ENCODE results near the gene TLR5.

The TLR5 gene

DNA sequence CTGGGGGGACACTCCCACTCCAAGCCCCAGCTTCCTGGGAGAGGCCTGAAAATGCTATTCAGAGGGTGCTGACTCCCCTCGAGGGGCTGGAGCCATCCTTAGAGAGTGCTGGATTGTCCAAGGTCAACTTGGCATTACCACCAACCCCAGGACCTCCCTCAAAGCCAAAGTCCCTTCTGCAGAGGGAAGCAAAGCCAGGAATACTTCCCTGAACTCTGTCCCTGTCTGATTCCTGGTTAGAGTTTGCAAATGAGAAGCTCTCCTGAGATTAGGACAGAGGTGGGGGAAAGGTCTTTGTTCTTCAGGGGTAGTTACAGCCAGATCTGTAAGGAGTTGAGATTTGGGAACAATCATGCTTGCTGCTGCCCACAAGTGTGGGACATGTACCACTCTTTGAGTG, 45.3 kb downstream of the TLR5 start:
- TF ChIP-seq, protein P1, sequence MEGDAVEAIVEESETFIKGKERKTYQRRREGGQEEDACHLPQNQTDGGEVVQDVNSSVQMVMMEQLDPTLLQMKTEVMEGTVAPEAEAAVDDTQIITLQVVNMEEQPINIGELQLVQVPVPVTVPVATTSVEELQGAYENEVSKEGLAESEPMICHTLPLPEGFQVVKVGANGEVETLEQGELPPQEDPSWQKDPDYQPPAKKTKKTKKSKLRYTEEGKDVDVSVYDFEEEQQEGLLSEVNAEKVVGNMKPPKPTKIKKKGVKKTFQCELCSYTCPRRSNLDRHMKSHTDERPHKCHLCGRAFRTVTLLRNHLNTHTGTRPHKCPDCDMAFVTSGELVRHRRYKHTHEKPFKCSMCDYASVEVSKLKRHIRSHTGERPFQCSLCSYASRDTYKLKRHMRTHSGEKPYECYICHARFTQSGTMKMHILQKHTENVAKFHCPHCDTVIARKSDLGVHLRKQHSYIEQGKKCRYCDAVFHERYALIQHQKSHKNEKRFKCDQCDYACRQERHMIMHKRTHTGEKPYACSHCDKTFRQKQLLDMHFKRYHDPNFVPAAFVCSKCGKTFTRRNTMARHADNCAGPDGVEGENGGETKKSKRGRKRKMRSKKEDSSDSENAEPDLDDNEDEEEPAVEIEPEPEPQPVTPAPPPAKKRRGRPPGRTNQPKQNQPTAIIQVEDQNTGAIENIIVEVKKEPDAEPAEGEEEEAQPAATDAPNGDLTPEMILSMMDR (IDR thresholded peaks at IDR 0.05; ENCODE audit: low read depth, low read length): no peak
- no peaks in the 10 kb centered on the region for H3K9me3 ChIP-seq

DNA sequence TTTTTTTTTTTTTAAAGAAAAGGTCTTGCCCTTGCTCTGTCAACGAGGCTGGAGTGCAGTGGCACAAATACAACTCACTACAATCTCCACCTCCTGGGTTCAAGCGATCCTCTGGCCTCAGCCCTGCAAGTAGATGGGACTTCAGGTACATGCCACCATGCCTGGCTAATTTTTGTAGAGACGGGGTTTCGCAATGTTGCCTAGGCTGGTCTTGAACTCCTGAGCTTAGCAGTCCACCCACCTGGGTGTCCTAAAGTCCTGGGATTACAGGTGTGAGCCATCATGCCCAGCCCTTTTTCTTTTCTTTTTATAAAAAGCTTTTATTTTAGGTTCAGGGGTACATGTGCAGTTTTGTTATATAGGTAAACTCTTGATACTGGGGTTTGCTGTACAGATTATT, 47.2 kb downstream of the TLR5 start:
- H3K4me3 ChIP-seq (ENCODE audit: low read depth, low read length): no peak overlapping the region
- no peaks in the 10 kb centered on the region for H3K4me1 ChIP-seq
- H3K27me3 ChIP-seq: no peaks in the 10 kb centered on the region
- TF ChIP-seq, protein P1 (IDR thresholded peaks at IDR 0.05; ENCODE audit: low read depth, low read length): no peak
- DNase-seq: no peak
- H3K36me3 ChIP-seq: no peaks in the 10 kb centered on the region
- no peaks in the 10 kb centered on the region for H3K9me3 ChIP-seq

More for the DNA sequence above, 45.3 kb downstream of the TLR5 start:
- peaks cover 2% of the 10 kb centered on the region; the same call in 1 of the 2 replicates for H3K4me1 ChIP-seq
- H3K36me3 ChIP-seq: no peaks in the 10 kb centered on the region
- no peak overlapping the region for H3K4me3 ChIP-seq (ENCODE audit: low read depth, low read length)
- H3K27me3 ChIP-seq: no peaks in the 10 kb centered on the region
- DNase-seq: no peak

DNA sequence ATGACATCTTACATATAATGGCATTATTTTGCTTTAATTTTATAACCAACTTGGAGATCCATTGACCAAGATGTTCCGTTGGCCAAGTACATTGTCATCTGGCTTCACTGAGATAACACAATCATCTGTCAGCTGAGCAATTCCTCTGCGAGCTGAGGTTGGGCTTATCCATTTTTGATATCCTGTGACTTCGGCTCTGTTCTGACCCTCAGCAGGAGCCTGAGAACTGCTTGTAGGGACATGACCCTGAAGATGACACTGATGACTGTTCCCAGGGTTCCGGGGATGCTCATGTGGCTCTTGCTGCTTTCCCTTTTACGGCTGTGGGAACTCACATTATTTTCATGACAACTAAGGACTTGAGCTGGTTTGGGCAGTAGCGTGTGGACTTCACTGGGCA, 51.2 kb downstream of the TLR5 start:
- H3K36me3 ChIP-seq: no peaks in the 10 kb centered on the region
- no peaks in the 10 kb centered on the region for H3K27me3 ChIP-seq
- TF ChIP-seq, protein P1 (IDR thresholded peaks at IDR 0.05; ENCODE audit: low read depth, low read length): no peak
- DNase-seq: no peak
- no peak overlapping the region for H3K4me3 ChIP-seq (ENCODE audit: low read depth, low read length)
- no peaks in the 10 kb centered on the region for H3K4me1 ChIP-seq
- H3K9me3 ChIP-seq: no peaks in the 10 kb centered on the region

DNA sequence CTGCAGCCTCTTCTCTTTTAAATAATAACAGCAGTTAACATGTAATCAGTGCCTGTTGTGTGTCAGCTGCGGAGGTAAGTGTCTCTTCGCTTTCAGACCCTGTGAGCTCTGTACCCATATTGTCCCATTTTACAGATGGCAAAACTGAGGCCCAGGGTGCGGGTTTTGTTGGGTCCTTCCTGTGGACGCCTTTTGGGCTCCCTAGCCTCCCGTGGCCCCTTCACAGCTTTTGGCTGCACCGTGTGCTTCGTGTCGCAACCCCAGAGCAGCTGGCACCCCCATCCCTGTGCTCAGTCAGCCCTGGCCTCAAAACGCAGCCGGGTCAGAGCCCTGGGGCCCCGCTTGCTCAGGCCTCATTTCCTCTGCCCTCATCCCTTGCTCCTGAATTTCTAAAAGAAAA, 53.8 kb downstream of the TLR5 start:
- no peaks in the 10 kb centered on the region for H3K36me3 ChIP-seq
- DNase-seq: no peak
- H3K9me3 ChIP-seq: no peaks in the 10 kb centered on the region
- no peaks in the 10 kb centered on the region for H3K27me3 ChIP-seq
- H3K4me3 ChIP-seq (ENCODE audit: low read depth, low read length): no peak overlapping the region
- no peaks in the 10 kb centered on the region for H3K4me1 ChIP-seq
- TF ChIP-seq, protein P1 (IDR thresholded peaks at IDR 0.05; ENCODE audit: low read depth, low read length): no peak

DNA sequence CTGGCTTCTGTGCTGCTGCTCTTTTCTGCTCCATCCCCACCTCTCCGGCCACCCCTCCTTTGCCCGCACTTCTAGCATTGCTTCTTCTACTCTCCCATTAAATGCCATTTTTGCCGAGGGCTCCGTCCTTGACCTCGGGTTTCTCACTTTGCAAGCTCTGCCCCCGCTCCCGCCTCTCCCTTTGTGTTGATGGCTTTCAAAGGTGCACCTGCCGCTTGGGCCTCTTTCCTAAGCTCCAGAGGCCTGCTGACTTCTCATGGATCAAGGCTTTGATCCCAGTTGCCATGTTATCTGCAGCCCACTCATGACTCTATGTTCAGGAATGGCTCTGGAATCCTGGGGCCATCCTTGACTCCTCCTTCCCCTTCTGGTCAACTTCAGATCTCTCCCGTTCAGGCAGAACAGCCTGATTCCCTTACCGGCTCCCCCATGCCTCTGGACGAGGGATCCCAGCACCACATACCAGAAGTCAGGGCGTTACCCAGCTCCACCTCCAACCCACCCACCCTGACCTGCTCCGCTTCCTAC, 54.3 kb downstream of the TLR5 start:
- Histone ChIP-seq H3K9me3 (no peaks in the 10 kb centered on the region), H3K27me3 (no peaks in the 10 kb centered on the region), H3K4me1 (no peaks in the 10 kb centered on the region), H3K4me3 (ENCODE audit: low read depth, low read length) (no peak overlapping the region), H3K36me3 (no peaks in the 10 kb centered on the region)
- TF ChIP-seq, protein P1 (IDR thresholded peaks at IDR 0.05; ENCODE audit: low read depth, low read length): no peak
- no peak for DNase-seq

DNA sequence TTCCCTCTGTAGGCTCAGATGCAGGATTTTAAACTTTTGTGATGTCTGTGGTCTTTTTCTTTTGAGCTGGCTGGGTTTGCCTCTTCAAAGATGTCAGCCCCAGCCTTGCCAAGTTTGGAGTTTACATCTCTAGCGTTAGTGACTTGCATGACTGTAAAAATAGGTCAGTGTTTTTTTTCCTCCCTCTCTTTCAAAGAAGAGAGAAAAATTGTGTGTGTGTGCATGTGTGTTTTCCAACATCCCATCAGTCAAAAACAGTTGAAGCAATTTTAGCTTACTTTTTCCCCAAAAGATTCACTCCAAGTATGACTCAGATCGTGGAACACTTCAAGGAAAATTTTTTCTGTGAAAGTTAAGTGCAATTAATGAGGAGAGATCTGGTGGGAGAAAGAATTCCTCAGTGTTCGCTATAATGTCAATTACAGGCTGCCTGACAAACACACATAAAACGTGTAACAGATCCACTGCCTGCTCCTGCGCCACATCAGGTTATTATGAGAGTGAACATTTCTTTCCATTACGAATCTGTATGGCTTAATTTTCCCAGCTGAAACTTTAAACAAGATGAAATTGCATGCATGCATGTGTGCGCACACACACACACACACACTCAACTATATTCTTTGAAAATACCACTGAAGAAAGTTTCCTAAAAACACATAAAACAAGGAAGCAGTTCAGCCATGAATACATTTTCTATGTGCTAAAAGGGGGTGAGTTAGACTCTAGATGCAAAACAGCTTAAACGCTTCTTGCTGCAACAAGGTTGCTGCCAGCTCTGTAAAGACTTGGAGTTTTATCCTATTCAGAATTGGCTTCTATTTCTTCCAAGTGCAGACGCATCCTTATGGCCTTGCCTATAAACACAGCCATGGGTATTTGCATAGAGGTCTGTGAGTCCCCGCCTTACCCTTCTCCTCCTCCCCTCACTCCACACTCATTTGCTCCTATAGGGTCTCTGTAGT, 55.5 kb downstream of the TLR5 start:
- Histone ChIP-seq H3K4me3 (ENCODE audit: low read depth, low read length) (no peak overlapping the region), H3K4me1 (no peaks in the 10 kb centered on the region), H3K27me3 (no peaks in the 10 kb centered on the region), H3K36me3 (no peaks in the 10 kb centered on the region), H3K9me3 (no peaks in the 10 kb centered on the region)
- DNase-seq: no peak
- TF ChIP-seq, protein P1 (IDR thresholded peaks at IDR 0.05; ENCODE audit: low read depth, low read length): no peak

Measured in BE2C (cell line).